ENCODE results near the gene CCDC87. TPM values are rescaled to one million over a fixed set of nuclear protein-coding genes. Genes with fewer than 3 reads are reported as not detected.
"Not testable (repeated sequence)": the region's sequence is repeated elsewhere in the genome, so short reads cannot be mapped to it uniquely, and the experiment has no call there.

The CCDC87 gene
- total and polyA plus RNA-seq, 2 experiments from 2014 or later, result 0.39 to 1.2 TPM

GRCh38 chr11:66639814-66640340 lies 47.0 kb upstream of the CCDC87 start:
- Mint-ChIP-seq H3K4me3 (peak overlapping the region; percentile 97), H3K36me3 (ENCODE audit: low read depth) (peaks cover 68% of the 10 kb centered on the region), H3K27ac (peak overlapping the region; percentile 100; the same call in 1 of the 2 replicates), H3K4me1 (peaks cover 56% of the 10 kb centered on the region), H3K27me3 (ENCODE audit: insufficient read depth, low read depth, poor library complexity) (peaks cover 26% of the 10 kb centered on the region)
- Histone ChIP-seq H3K4me1 (ENCODE audit: insufficient read depth) (peaks cover 36% of the 10 kb centered on the region), H3K79me2 (replicated peaks; ENCODE audit: insufficient read depth) (peaks cover 89% of the 10 kb centered on the region), H3K27ac (ENCODE audit: low read depth) (0 out of 2 replicates have a peak overlapping the region, but pooled peaks have one; percentile 26), H3K36me3 (ENCODE audit: insufficient read depth) (peaks cover 49% of the 10 kb centered on the region), H4K20me1 (replicated peaks; ENCODE audit: insufficient read depth) (peaks cover 58% of the 10 kb centered on the region), H3K4me3 (peak overlapping the region; percentile 94), H3F3A (replicated peaks; ENCODE audit: low read depth) (peaks cover 24% of the 10 kb centered on the region; the same call in 1 of the 2 replicates), H3K4me2 (peak overlapping the region; percentile 99)
- H2AFZ ChIP-seq; H3K27me3 ChIP-seq (ENCODE audit: insufficient read depth); H3K9me2 ChIP-seq (ENCODE audit: insufficient read depth); ATAC-seq; DNase-seq (ENCODE audit: low spot score); H3K9me3 Mint-ChIP-seq: not testable (repeated sequence)

GRCh38 chr11:66639066-66639813 lies 46.4 kb upstream of the CCDC87 start:
- peaks cover 68% of the 10 kb centered on the region for H3K36me3 Mint-ChIP-seq (ENCODE audit: low read depth)
- peaks cover 23% of the 10 kb centered on the region for H3F3A ChIP-seq (replicated peaks; ENCODE audit: low read depth)
- H3K36me3 ChIP-seq (ENCODE audit: insufficient read depth), result peaks cover 43% of the 10 kb centered on the region
- peak overlapping the region; percentile 97 for H3K4me3 Mint-ChIP-seq
- DNase-seq (ENCODE audit: low spot score) (peak; percentile 35), ATAC-seq (no peak)
- TF ChIP-seq ZNF331 (CRISPR knock-in tag; IDR thresholded peaks at IDR 0.05; ENCODE audit: low read depth) (no peak), ETS1 (IDR thresholded peaks at IDR 0.05) (no peak), CREB1 (CRISPR knock-in tag; IDR thresholded peaks at IDR 0.05; ENCODE audit: low read depth) (no peak), EZH2phosphoT487 (IDR thresholded peaks at IDR 0.05; ENCODE audit: unreplicated experiment) (no peak), NANOG (IDR thresholded peaks at IDR 0.05; ENCODE audit: borderline replicate concordance) (no peak), ZNF462 (CRISPR knock-in tag; IDR thresholded peaks at IDR 0.05) (no peak), ZNF114 (CRISPR knock-in tag; IDR thresholded peaks at IDR 0.05) (no peak), POLR2AphosphoS5 (IDR thresholded peaks at IDR 0.05; ENCODE audit: low read depth) (no peak)
- peaks cover 58% of the 10 kb centered on the region for H4K20me1 ChIP-seq (replicated peaks; ENCODE audit: insufficient read depth)
- H2AFZ ChIP-seq, result no peak overlapping the region
- H3K27ac ChIP-seq (ENCODE audit: low read depth), result peak overlapping the region; percentile 92
- peaks cover 4% of the 10 kb centered on the region; the same call in 1 of the 3 replicates for H3K9me3 Mint-ChIP-seq
- H3K79me2 ChIP-seq (replicated peaks; ENCODE audit: insufficient read depth), result peaks cover 89% of the 10 kb centered on the region
- peak overlapping the region; percentile 99 for H3K4me2 ChIP-seq
- peaks cover 36% of the 10 kb centered on the region for H3K4me1 ChIP-seq (ENCODE audit: insufficient read depth)
- H3K27ac Mint-ChIP-seq, result peak overlapping the region; percentile 100
- peaks cover 56% of the 10 kb centered on the region for H3K4me1 Mint-ChIP-seq
- no peaks in the 10 kb centered on the region for H3K9me2 ChIP-seq (ENCODE audit: insufficient read depth)
- peaks cover 26% of the 10 kb centered on the region for H3K27me3 Mint-ChIP-seq (ENCODE audit: insufficient read depth, low read depth, poor library complexity)
- H3K27me3 ChIP-seq (ENCODE audit: insufficient read depth), result no peaks in the 10 kb centered on the region
- peak overlapping the region; percentile 94 for H3K4me3 ChIP-seq
